ENCODE results near the gene WWOX.

GRCh38 chr16:79019431-79019830, 920.0 kb downstream of the WWOX start:
- TF ChIP-seq CTCF (IDR thresholded peaks at IDR 0.05) (no peak), EP300 (IDR thresholded peaks at IDR 0.05) (no peak), POLR2AphosphoS5 (IDR thresholded peaks at IDR 0.05) (no peak)

All from gastroesophageal sphincter (tissue), 3 donors.